ENCODE results near the gene DGKI.

DGKI gene

DNA sequence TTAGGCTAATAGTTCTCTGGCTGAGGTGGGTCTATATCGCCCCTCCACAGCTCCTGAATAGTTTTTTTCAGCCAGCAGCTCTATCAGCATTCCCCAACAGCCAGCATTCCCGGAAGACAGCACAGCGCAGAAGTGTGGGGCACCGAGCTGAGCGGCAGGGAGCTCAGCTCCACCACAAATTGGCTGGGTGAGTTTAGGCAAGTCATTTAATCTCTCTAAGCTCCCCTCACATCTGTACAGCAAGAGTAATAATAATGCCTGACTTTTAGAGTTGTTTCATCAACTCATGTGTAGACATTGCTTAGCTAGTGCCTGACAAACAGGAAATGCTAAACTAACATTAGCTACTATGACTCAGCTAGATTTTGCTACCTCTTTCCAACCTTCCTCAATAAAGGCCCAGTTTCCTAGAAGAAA, 255.3 kb downstream of the DGKI start:
- DNase-seq (ENCODE audit: low read depth, low spot score): no peak
- no peak overlapping the region for H3K4me3 ChIP-seq (ENCODE audit: low read length)

- no peak overlapping the region for H3K4me3 ChIP-seq (ENCODE audit: low read length)
- no peak for DNase-seq (ENCODE audit: low read depth, low spot score)
Observed at GRCh38 chr7:137590756-137591305, 255.9 kb downstream of the DGKI start.

DNA sequence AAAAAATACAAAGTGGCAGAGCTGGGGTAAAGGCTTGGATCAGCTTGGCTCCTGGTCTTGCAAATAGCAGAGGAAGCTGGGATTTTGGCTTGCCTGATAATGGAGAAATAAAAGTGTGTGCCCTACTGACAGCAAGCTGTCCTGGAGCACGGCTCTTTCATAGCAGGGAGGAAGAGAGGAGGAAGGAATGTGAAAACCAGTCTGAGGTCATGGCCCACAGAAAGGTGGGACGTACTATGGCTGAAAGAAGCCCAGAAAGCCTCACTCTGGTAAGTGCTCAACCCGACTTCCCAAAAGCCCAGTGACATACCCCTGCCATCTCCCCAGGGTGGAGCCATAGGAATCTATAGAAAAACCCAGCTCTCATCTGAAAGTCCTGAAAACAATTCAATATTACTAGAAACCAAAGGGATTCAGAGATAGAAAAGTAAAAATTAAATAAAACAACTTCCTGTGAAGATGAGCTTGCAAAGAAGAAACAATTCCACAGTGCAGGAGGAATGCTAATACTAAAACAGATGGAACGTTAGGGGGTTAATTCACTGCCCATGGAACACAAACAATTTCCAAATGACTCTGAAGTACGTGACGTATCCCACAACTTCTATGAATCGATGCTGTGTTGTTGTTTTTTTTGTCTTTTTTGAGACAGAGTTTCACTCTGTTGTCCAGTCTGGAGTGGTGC, 256.6 kb downstream of the DGKI start:
- H3K4me3 ChIP-seq (ENCODE audit: low read length): no peak overlapping the region
- DNase-seq (ENCODE audit: low read depth, low spot score): no peak

- DNase-seq (ENCODE audit: low read depth, low spot score): no peak
- no peak overlapping the region for H3K4me3 ChIP-seq (ENCODE audit: low read length)
Observed at GRCh38 chr7:137587326-137587725, 259.4 kb downstream of the DGKI start.

GRCh38 chr7:137585591-137585990, 261.2 kb downstream of the DGKI start:
- no peak for DNase-seq (ENCODE audit: low read depth, low spot score)
- H3K4me3 ChIP-seq (ENCODE audit: low read length): no peak overlapping the region

DNA sequence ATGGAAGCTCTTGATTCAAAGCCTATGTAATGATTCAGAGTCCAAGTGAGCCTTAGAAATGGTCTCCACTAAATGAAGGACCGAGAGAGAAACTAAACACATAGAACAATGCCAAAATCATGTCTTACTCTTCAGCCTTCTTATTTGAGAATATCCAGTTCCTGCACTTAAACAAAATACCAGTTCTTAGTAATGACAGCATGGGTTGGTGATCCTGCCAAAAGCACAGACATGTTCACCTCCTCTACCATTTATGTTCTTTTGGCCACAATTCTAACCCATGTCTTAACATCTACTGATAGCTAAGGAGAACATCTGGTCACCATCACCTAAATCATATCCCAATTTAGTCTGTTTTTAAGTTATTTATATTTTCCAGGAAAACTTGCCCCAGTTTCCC, 263.6 kb downstream of the DGKI start:
- no peak overlapping the region for H3K4me3 ChIP-seq (ENCODE audit: low read length)
- no peak for DNase-seq (ENCODE audit: low read depth, low spot score)

DNA sequence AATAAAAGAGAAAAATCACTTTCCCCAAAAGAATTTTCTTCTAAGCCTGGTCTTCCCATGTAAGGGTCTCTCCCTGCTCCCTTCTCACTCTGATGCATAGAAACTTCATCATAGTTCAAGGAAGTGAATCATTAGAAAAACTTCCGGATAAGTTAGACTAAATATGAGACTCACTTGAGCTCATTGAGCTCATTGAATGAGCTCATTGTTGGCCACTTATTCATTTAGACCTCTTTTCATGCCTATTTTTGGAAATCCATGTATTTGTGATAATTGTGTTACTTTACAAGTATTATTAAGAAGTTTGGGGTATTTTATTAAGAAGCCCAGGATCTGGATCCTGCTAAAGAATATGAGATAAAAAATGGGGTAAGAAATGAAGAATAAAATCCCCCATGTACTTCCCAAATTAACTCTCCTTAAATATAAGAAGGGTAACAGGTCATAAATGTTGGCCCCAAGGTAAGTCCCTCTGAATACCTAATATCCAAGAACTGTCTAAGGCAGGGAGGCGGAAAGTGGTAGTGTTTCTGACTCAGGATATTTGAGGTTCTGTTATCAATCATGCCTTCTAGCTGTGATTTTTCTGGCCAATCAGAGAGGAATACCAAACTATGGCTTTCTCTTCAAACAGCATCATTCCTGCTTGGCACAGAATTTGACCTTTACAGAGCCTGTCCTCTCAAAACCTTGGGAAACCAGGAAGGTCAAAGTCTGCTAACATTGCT, 266.7 kb downstream of the DGKI start:
- H3K4me3 ChIP-seq (ENCODE audit: low read length): no peak overlapping the region
- DNase-seq (ENCODE audit: low read depth, low spot score): no peak

- no peak overlapping the region for H3K4me3 ChIP-seq (ENCODE audit: low read length)
- no peak for DNase-seq (ENCODE audit: low read depth, low spot score)
Observed at GRCh38 chr7:137578541-137578940, 268.2 kb downstream of the DGKI start.

DNA sequence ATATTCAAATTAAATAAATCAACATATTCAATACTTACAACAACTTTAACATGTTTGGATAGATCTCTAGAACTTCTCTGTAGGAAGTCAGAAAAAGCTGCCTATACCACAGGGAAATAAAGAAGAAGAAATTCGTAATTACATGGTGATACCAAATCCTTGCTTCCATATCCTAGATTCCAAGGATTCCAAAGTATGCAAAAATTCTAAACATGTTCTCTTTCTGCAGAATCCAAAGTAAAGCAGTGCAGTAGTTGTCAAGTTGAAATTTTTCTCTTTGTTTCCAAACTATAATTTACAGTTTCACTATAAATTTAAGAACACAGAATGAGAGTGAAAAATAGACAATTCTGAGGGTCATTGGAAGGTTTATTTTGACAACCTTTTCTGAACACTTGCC, 269.6 kb downstream of the DGKI start:
- DNase-seq (ENCODE audit: low read depth, low spot score): no peak
- H3K4me3 ChIP-seq (ENCODE audit: low read length): no peak overlapping the region

DNA sequence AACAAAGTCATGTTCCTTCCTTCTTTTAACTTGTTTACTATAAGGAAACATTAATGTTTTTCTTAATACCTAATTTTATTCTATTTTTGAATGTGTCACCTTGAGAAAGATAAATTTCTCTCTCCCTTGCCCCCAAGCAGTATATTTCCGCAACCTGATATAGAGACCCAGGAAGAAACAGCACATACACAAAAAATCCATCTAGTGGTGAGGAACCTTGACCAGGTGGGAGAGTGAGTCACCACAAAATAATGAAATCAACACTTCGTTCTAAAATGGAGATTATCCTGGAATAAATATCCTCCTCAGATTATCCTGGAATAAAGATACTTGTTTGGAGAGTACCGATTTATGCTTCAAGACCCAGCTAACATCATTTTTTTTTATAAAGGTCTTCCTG, 270.3 kb downstream of the DGKI start:
- no peak overlapping the region for H3K4me3 ChIP-seq (ENCODE audit: low read length)
- no peak for DNase-seq (ENCODE audit: low read depth, low spot score)

DNA sequence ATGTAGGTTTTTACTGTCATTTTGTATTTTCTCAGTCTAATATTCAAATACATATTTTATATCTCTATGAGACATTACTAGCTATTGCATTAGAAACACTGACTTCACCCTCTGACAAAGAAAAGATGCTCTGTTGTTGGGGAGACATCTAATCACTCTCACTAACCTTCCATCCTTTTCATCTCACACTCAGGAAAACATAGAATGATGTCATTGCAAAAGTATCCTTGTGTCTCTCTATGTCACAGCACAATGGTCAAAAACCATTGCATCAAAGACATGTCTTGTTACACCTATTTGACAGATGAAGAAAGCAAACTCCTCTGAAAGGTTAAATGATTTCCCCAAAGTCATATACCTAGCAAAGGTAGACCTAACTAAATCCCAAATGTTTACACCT, 272.0 kb downstream of the DGKI start:
- H3K4me3 ChIP-seq (ENCODE audit: low read length): no peak overlapping the region
- DNase-seq (ENCODE audit: low read depth, low spot score): no peak

- no peak for DNase-seq (ENCODE audit: low read depth, low spot score)
- no peak overlapping the region for H3K4me3 ChIP-seq (ENCODE audit: low read length)
Observed at GRCh38 chr7:137572056-137572784, 274.6 kb downstream of the DGKI start.

GRCh38 chr7:137564677-137565076, 282.1 kb downstream of the DGKI start:
- no peak overlapping the region for H3K4me3 ChIP-seq (ENCODE audit: low read length)
- DNase-seq (ENCODE audit: low read depth, low spot score): no peak

- DNase-seq (ENCODE audit: low read depth, low spot score): no peak
- no peak overlapping the region for H3K4me3 ChIP-seq (ENCODE audit: low read length)
Observed at GRCh38 chr7:137563981-137564380, 282.8 kb downstream of the DGKI start.

DNA sequence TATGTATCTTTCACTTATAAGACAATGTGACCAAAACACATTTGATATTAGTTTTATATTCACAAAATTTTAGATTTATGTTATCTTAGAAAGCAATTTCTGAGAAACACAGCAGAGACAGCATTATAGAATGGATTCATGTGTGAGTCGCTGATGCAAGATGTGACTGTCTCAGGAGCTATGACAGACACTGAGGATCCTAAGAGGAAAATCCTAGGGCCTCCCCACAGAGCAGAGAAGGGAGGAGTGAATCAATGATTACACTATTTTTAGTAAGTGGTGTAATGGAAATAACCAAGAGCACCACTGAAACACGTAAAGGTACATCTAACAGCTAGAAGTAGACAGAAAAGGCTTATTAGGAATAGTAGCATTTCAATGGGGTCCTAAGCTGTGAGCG, 299.3 kb downstream of the DGKI start:
- no peak for DNase-seq (ENCODE audit: low read depth, low spot score)
- H3K4me3 ChIP-seq (ENCODE audit: low read length): no peak overlapping the region

- no peak overlapping the region for H3K4me3 ChIP-seq (ENCODE audit: low read length)
- no peak for DNase-seq (ENCODE audit: low read depth, low spot score)
Observed at GRCh38 chr7:137546671-137547070, 300.1 kb downstream of the DGKI start.

- DNase-seq (ENCODE audit: low read depth, low spot score): no peak
- H3K4me3 ChIP-seq (ENCODE audit: low read length): no peak overlapping the region
Observed at GRCh38 chr7:137546009-137546408, 300.8 kb downstream of the DGKI start.

DNA sequence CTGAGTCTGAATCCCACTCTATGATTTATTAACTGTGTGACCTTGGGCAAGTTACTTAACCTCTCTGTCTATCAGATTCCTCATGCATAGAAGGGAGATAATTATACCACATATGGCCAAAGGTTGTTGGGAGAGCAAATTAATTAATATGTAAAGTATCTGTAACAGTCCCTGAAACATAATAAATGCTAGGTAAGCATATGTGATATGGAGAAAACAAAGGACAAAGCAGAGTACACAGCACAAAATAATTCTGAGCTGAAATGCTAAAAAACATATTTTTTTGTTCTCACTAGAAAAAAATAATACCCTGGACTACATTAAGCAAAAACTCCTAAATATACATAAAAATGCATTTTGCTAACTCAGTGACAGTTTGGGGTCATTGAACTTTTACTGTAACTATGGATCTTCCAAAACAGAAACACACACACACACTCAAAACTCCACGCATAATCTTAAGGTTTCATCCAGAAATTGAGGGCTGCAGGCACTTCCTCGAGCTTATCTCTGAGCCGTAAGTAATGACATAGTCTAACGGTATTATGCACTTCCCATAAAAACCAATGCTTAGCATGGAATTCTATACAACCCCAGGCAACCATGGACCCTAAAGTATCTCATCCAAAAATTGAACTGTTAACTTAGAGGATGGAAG, 301.6 kb downstream of the DGKI start:
- H3K4me3 ChIP-seq (ENCODE audit: low read length): no peak overlapping the region
- no peak for DNase-seq (ENCODE audit: low read depth, low spot score)

- no peak overlapping the region for H3K4me3 ChIP-seq (ENCODE audit: low read length)
- DNase-seq (ENCODE audit: low read depth, low spot score): no peak
Observed at GRCh38 chr7:137544453-137545058, 302.2 kb downstream of the DGKI start.

All from Jurkat, Clone E6-1 (cell line).